Suppressor macrophage treated with lipopolysaccharide for 1 hour (primary cell): ENCODE results near the gene JMJD1C.
A peak's percentile ranks its signal among the peaks of the same experiment; 100 is the strongest.
"Not testable (repeated sequence)": the region's sequence is repeated elsewhere in the genome, so short reads cannot be mapped to it uniquely, and the experiment has no call there.

Source experiments
- DNase-seq, 3 donors: peaks; one replicate each; pipeline ENCODE4 v3.0.0-alpha.2; 2020 to 2022

The JMJD1C gene

GRCh38 chr10:63161592-63161991 is 304.2 kb downstream of the JMJD1C start:
- no peak for DNase-seq

- DNase-seq: peak; percentile 80 to 88 (median 86)
These were observed 307.7 kb downstream of the JMJD1C start for GRCh38 chr10:63157845-63158624.

GRCh38 chr10:63156236-63156635 is 309.5 kb downstream of the JMJD1C start:
- no peak for DNase-seq

GRCh38 chr10:63155388-63156020 is 310.3 kb downstream of the JMJD1C start:
- DNase-seq: peak; percentile 37 to 55 (median 49)

GRCh38 chr10:63154546-63155387 is 311.0 kb downstream of the JMJD1C start:
- no peak for DNase-seq

- not testable (repeated sequence) for DNase-seq
These were observed 311.8 kb downstream of the JMJD1C start for GRCh38 chr10:63153868-63154545.

GRCh38 chr10:63150745-63151144 is 315.0 kb downstream of the JMJD1C start:
- DNase-seq: no peak

GRCh38 chr10:63146503-63146902 is 319.3 kb downstream of the JMJD1C start:
- DNase-seq: no peak

- DNase-seq: no peak
These were observed 320.0 kb downstream of the JMJD1C start for GRCh38 chr10:63145782-63146181.

- peak; percentile 17 to 45 (median 29) for DNase-seq
These were observed 321.8 kb downstream of the JMJD1C start for GRCh38 chr10:63143987-63144386.

GRCh38 chr10:63142136-63142535 is 323.6 kb downstream of the JMJD1C start:
- no peak for DNase-seq

GRCh38 chr10:63140077-63140476 is 325.7 kb downstream of the JMJD1C start:
- DNase-seq: no peak

GRCh38 chr10:63137306-63137705 is 328.5 kb downstream of the JMJD1C start:
- DNase-seq: peak; percentile 66 to 83 (median 77)

- peak in 2 of 3 donors; percentile 30 to 33 for DNase-seq
These were observed 331.8 kb downstream of the JMJD1C start for GRCh38 chr10:63133821-63134557.

GRCh38 chr10:63133056-63133820 is 332.5 kb downstream of the JMJD1C start, which contains the start of gene NRBF2:
Gene NRBF2 (plus strand): TSS chr10:63133328. CDS start chr10:63133471, 143 bp downstream.
- DNase-seq: peak; percentile 94 to 97 (median 97)

- DNase-seq: no peak
These were observed 333.1 kb downstream of the JMJD1C start for GRCh38 chr10:63132651-63133055.

GRCh38 chr10:63129888-63130287 is 335.9 kb downstream of the JMJD1C start:
- DNase-seq: no peak

- no peak for DNase-seq
These were observed 337.3 kb downstream of the JMJD1C start for GRCh38 chr10:63128443-63128842.

GRCh38 chr10:63125459-63125858 is 340.3 kb downstream of the JMJD1C start:
- DNase-seq: no peak

- DNase-seq: no peak
These were observed 341.9 kb downstream of the JMJD1C start for GRCh38 chr10:63123727-63124362.

- DNase-seq: no peak
These were observed 345.2 kb downstream of the JMJD1C start for GRCh38 chr10:63120554-63120953.
